ENCODE measurements around the gene XIRP1.
A peak's percentile ranks its signal among the peaks of the same experiment; 100 is the strongest.

DNA sequence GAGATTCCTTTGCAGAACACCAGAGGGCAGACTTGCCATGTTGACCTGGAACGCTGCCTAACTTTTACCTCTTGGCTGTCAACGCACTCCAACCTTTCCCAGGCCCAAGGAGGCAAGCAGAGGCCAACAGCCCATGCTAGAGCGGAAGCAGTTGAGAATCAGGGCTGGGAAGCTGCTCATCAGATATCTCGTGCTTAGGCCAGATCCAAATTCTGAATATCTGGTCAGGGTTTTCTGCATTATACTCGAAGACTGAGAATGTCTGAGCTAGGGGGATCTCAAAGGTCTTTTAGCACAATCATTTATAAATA is 2.5 kb downstream of the XIRP1 start:
- TF ChIP-seq, protein P1, sequence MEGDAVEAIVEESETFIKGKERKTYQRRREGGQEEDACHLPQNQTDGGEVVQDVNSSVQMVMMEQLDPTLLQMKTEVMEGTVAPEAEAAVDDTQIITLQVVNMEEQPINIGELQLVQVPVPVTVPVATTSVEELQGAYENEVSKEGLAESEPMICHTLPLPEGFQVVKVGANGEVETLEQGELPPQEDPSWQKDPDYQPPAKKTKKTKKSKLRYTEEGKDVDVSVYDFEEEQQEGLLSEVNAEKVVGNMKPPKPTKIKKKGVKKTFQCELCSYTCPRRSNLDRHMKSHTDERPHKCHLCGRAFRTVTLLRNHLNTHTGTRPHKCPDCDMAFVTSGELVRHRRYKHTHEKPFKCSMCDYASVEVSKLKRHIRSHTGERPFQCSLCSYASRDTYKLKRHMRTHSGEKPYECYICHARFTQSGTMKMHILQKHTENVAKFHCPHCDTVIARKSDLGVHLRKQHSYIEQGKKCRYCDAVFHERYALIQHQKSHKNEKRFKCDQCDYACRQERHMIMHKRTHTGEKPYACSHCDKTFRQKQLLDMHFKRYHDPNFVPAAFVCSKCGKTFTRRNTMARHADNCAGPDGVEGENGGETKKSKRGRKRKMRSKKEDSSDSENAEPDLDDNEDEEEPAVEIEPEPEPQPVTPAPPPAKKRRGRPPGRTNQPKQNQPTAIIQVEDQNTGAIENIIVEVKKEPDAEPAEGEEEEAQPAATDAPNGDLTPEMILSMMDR (IDR thresholded peaks at IDR 0.05) = peak in 2 of 3 donors; percentile 17 to 58
- TF ChIP-seq POLR2A (IDR thresholded peaks at IDR 0.05) = no peak
- TF ChIP-seq EP300 (IDR thresholded peaks at IDR 0.05) = no peak

Measured in ovary (tissue), 3 donors.